Measurements from ENCODE around the gene UBTD1.
A peak's percentile ranks its signal among the peaks of the same experiment; 100 is the strongest.
"Not testable (repeated sequence)": the region's sequence is repeated elsewhere in the genome, so short reads cannot be mapped to it uniquely, and the experiment has no call there.

The UBTD1 gene

DNA sequence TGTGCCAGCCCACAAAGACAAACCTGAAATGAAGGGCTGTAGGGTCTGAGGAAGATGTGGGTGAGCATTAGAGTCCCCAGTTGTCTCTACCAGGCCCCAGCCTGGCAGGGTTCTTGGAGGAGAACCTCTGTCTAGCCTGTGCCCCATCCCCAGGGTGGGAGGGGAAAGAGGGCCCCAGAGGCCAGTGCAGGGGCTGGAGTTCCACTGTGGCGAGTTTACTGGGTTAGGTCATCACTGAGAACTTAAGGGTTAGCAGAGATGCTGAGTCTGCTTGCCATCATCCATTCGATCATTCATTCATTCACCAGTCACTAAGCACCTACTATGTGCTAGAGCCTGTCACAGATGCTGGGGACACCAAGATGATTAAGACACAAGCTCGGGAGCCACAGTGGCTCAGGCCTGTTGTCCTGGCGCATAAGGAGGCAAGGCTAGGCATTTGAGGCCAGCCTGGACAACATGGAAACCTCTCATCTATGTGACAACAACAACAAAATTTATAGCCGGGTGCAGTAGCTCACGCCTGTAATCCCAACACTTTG is 76.5 kb downstream of the UBTD1 start:
- in situ Hi-C loops (cut with HindIII; ENCODE audit: low sequenced_read_pairs): no loop called here
- no peak for TF ChIP-seq CTCF (IDR thresholded peaks at IDR 0.05; ENCODE audit: low read depth, low read length)
- DNase-seq (ENCODE audit: low read depth, low spot score): no peak
- H3K4me3 ChIP-seq (ENCODE audit: low read depth, low read length): no peak overlapping the region

DNA sequence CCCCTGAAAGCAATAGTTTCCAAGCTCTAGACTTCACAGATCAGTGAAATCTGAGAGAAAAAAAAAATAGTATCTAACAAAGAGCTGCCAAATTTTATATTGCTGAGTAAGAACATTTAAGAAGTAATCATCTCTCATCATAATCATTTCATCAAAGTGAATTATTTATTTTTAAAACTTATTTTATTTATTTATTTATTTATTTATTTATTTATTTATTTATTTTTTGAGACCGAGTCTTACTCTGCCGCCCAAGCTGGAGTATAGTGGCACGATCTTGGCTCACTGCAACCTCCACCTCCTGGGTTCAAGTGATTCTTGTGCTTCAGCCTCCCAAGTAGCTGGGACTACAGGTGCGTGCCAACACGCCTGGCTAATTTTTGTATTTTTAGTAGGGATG is 77.8 kb downstream of the UBTD1 start:
- in situ Hi-C loops (cut with HindIII; ENCODE audit: low sequenced_read_pairs): not testable (repeated sequence)

GRCh38 chr10:97577701-97578100 is 79.0 kb downstream of the UBTD1 start:
- no peak for TF ChIP-seq CTCF (IDR thresholded peaks at IDR 0.05; ENCODE audit: low read depth, low read length)
- no peak for DNase-seq (ENCODE audit: low read depth, low spot score)
- H3K4me3 ChIP-seq (ENCODE audit: low read depth, low read length): no peak overlapping the region
- in situ Hi-C loops (cut with HindIII; ENCODE audit: low sequenced_read_pairs): no loop called here

More for the DNA sequence above, 77.8 kb downstream of the UBTD1 start:
- not testable (repeated sequence) for DNase-seq (ENCODE audit: low read depth, low spot score); H3K4me3 ChIP-seq (ENCODE audit: low read depth, low read length)

DNA sequence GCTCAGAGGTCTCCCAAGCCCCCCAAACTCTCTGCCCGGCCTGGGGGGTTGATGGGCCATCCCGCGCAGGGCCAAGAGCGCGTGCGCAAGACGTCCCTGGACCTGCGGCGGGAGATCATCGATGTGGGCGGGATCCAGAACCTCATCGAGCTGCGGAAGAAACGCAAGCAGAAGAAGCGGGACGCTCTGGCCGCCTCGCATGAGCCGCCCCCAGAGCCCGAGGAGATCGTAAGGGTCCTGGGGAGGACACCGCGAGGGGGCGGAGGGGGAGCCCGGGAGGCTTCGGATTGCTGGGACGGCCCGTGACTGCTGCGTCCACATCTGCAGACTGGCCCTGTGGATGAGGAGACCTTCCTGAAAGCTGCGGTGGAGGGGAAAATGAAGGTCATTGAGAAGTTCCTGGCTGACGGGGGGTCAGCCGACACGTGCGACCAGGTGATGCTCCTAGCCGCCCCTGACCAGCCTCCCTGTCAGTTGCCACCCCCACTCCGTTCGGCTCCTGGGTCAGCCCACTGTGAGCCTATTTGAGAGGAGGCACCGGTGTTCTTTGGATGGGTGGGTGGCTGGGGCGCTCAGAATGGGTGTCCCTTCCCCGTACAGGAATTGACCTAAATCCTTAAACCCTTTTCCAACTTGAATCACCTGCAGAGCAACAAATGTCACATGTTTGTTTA is 79.6 kb downstream of the UBTD1 start:
- DNase-seq (ENCODE audit: low read depth, low spot score): no peak
- no peak for TF ChIP-seq CTCF (IDR thresholded peaks at IDR 0.05; ENCODE audit: low read depth, low read length)
- in situ Hi-C loops (cut with HindIII; ENCODE audit: low sequenced_read_pairs): no loop called here
- peak overlapping the region; percentile 17 for H3K4me3 ChIP-seq (ENCODE audit: low read depth, low read length)

DNA sequence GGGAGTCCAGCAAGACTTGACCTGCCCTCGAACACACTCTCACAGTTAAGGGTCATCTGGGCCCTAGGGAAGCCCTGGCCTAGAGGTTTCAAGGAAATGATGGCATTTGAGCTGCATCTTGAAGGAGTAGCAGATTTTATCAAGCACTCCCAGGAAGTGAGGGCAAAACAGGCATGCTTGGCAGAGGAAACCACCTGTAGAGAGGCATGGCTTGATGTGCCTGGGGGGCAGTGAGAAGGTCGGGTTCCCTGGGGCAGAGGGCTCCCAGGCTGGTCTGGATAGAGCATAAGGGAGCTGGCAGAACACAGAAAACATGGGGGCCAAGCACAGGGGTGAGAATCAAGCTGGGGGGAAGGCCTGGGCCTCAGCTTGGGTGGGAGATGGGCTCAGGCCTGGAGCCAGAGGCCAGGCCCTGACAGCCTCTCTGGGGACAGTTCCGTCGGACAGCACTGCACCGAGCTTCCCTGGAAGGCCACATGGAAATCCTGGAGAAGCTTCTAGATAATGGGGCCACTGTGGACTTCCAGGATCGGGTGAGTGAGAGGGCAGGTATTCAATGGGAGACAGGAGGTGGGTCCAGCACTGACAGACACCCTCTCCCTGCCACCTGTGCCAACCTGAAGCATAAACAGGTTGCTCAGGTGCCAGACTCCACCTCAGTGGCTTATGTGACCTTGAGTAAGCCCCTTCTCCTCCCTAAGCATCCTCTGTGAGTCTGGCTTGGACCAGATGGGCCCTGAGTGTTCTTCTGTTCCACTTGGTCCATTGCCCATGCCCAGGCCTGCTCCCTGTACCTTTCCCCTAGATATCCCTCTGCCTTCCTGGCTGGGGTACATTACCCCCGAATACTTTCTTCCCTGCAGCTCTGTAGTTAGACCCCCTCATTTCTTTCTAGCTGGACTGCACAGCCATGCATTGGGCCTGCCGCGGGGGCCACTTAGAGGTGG is 82.0 kb downstream of the UBTD1 start:
- no peak for DNase-seq (ENCODE audit: low read depth, low spot score)
- TF ChIP-seq CTCF (IDR thresholded peaks at IDR 0.05; ENCODE audit: low read depth, low read length): no peak
- in situ Hi-C loops (cut with HindIII; ENCODE audit: low sequenced_read_pairs): no loop called here
- no peak overlapping the region for H3K4me3 ChIP-seq (ENCODE audit: low read depth, low read length)

DNA sequence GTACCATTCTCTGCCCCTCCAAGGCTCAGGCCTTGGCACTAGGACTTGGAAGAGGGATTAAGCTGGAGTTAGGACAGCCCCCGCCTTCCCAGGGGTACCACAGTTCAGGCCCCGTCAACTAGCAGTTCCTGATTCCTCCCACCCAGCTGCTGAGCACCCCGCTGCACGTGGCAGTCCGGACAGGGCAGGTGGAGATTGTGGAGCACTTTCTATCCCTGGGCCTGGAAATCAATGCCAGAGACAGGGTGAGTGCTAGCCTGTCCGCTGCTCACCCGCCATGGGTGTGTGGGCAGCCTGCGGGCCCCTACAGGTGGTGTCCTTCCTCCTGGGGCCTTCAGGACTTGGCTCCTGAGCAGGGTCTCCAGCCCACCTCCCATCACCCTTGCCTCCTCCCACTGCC is 83.4 kb downstream of the UBTD1 start:
- no peak for TF ChIP-seq CTCF (IDR thresholded peaks at IDR 0.05; ENCODE audit: low read depth, low read length)
- H3K4me3 ChIP-seq (ENCODE audit: low read depth, low read length): no peak overlapping the region
- in situ Hi-C loops (cut with HindIII; ENCODE audit: low sequenced_read_pairs): no loop called here
- no peak for DNase-seq (ENCODE audit: low read depth, low spot score)

GRCh38 chr10:97583476-97583875 is 84.8 kb downstream of the UBTD1 start:
- TF ChIP-seq CTCF (IDR thresholded peaks at IDR 0.05; ENCODE audit: low read depth, low read length): no peak
- no peak for DNase-seq (ENCODE audit: low read depth, low spot score)
- no peak overlapping the region for H3K4me3 ChIP-seq (ENCODE audit: low read depth, low read length)
- in situ Hi-C loops (cut with HindIII; ENCODE audit: low sequenced_read_pairs): no loop called here
